MM.1S (cell line): ENCODE measurements around the gene MTG1.

Experiments used
- DNase-seq: peaks from one replicate; pipeline ENCODE4 v3.0.0-alpha.2; 2015
- H2AFZ ChIP-seq: fragments of 300-600 bp; sonication (generic); 2 replicates; pipeline ENCODE4 v1.6.0; 2016; ENCODE audit warnings: antibody characterized with exemption, low read length
- H3F3A ChIP-seq: fragments of 300-600 bp; sonication (generic); 2 replicates; pipeline ENCODE4 v1.6.1; 2016; ENCODE audit warnings: mild to moderate bottlenecking, antibody characterized with exemption, low read length, moderate library complexity, mixed read lengths; ENCODE audit not compliant: insufficient read depth
- H3K27ac ChIP-seq: fragments of 300-600 bp; sonication (generic); 2 replicates; pipeline ENCODE4 v1.5.1; 2016; ENCODE audit warnings: mild to moderate bottlenecking, low read length
- H3K27me3 ChIP-seq: fragments of 300-600 bp; sonication (generic); replicated peaks from 2 replicates; pipeline ENCODE4 v1.6.0; 2016; ENCODE audit warnings: low read length; ENCODE audit not compliant: insufficient read depth
- H3K36me3 ChIP-seq: fragments of 300-600 bp; sonication (generic); replicated peaks from 2 replicates; pipeline ENCODE4 v1.6.1; 2016; ENCODE audit warnings: mild to moderate bottlenecking, low read length, mixed read lengths; ENCODE audit not compliant: insufficient read depth
- H3K4me1 ChIP-seq: fragments of 300-600 bp; sonication (generic); 2 replicates; pipeline ENCODE4 v1.6.1; 2016; ENCODE audit warnings: low read length, mixed read lengths
- H3K4me2 ChIP-seq: fragments of 300-600 bp; sonication (generic); 2 replicates; pipeline ENCODE4 v1.6.0; 2016; ENCODE audit warnings: low read depth, low read length
- H3K4me3 ChIP-seq: fragments of 300-600 bp; sonication (generic); 2 replicates; pipeline ENCODE4 v1.5.1; 2016; ENCODE audit warnings: low read length, mixed read lengths
- H3K79me2 ChIP-seq: fragments of 300-600 bp; sonication (generic); 2 replicates; pipeline ENCODE4 v1.6.1; 2016; ENCODE audit warnings: mixed run types, low read length, mixed read lengths
- H3K9ac ChIP-seq: fragments of 300-600 bp; sonication (generic); 2 replicates; pipeline ENCODE4 v1.6.1; 2016; ENCODE audit warnings: low read length, mixed read lengths
- H3K9me2 ChIP-seq: fragments of 300-600 bp; sonication (generic); replicated peaks from 2 replicates; pipeline ENCODE4 v1.6.1; 2016; ENCODE audit warnings: mild to moderate bottlenecking, low read length, mixed read lengths; ENCODE audit not compliant: insufficient read depth
- H3K9me3 ChIP-seq: fragments of 300-600 bp; sonication (generic); replicated peaks from 2 replicates; pipeline ENCODE4 v1.6.1; 2016; ENCODE audit warnings: mild to moderate bottlenecking, low read length, mixed read lengths; ENCODE audit not compliant: insufficient read depth
- H4K20me1 ChIP-seq: fragments of 300-600 bp; sonication (generic); 2 replicates; pipeline ENCODE4 v1.6.1; 2016; ENCODE audit warnings: mild to moderate bottlenecking, low read length, moderate library complexity, mixed read lengths; ENCODE audit not compliant: insufficient read depth
- CTCF ChIP-seq: fragments of 300-600 bp; sonication (generic); IDR thresholded peaks from 2 replicates; pipeline ENCODE4 v1.5.1; 2016; ENCODE audit warnings: antibody characterized with exemption, low read length, mixed read lengths
- EZH2 ChIP-seq: fragments of 300-600 bp; sonication (generic); optimal IDR thresholded peaks from 2 replicates; pipeline ENCODE3; 2017; ENCODE audit warnings: low read depth, mild to moderate bottlenecking, antibody characterized with exemption, low read length, mixed read lengths
- EZH2phosphoT487 ChIP-seq: fragments of 300-600 bp; sonication (generic); IDR thresholded peaks from 2 replicates; pipeline ENCODE4 v1.6.1; 2018; ENCODE audit warnings: antibody characterized with exemption, low read length

The MTG1 gene

GRCh38 chr10:133415752-133416151 lies 21.8 kb downstream of the MTG1 start:
- Histone ChIP-seq H3K9me3 (no peaks in the 10 kb centered on the region), H3K9me2 (no peaks in the 10 kb centered on the region), H3K36me3 (peaks cover 11% of the 10 kb centered on the region; the same call in 1 of the 2 replicates), H3K9ac (no peak overlapping the region), H3K4me1 (no peaks in the 10 kb centered on the region), H3K27ac (no peak overlapping the region), H4K20me1 (no peaks in the 10 kb centered on the region), H2AFZ (no peak overlapping the region), H3K4me3 (no peak overlapping the region), H3K27me3 (no peaks in the 10 kb centered on the region), H3K79me2 (peaks cover 22% of the 10 kb centered on the region), H3K4me2 (no peak overlapping the region), H3F3A (no peaks in the 10 kb centered on the region)
- DNase-seq: no peak
- TF ChIP-seq EZH2phosphoT487 (no peak), EZH2 (no peak), CTCF (no peak)

GRCh38 chr10:133418289-133418993 lies 24.5 kb downstream of the MTG1 start:
- H4K20me1 ChIP-seq: no peaks in the 10 kb centered on the region
- TF ChIP-seq CTCF (no peak), EZH2 (no peak), EZH2phosphoT487 (no peak)
- no peak overlapping the region for H3K9ac ChIP-seq
- no peaks in the 10 kb centered on the region for H3K9me2 ChIP-seq
- DNase-seq: no peak
- H3K79me2 ChIP-seq: no peaks in the 10 kb centered on the region; the same call in 1 of the 2 replicates
- H3K4me3 ChIP-seq: no peak overlapping the region
- no peaks in the 10 kb centered on the region for H3K4me1 ChIP-seq
- H3K9me3 ChIP-seq: no peaks in the 10 kb centered on the region
- no peaks in the 10 kb centered on the region for H3F3A ChIP-seq
- no peaks in the 10 kb centered on the region for H3K36me3 ChIP-seq
- H3K4me2 ChIP-seq: no peak overlapping the region
- no peaks in the 10 kb centered on the region for H3K27me3 ChIP-seq
- H2AFZ ChIP-seq: no peak overlapping the region
- no peak overlapping the region for H3K27ac ChIP-seq

DNA sequence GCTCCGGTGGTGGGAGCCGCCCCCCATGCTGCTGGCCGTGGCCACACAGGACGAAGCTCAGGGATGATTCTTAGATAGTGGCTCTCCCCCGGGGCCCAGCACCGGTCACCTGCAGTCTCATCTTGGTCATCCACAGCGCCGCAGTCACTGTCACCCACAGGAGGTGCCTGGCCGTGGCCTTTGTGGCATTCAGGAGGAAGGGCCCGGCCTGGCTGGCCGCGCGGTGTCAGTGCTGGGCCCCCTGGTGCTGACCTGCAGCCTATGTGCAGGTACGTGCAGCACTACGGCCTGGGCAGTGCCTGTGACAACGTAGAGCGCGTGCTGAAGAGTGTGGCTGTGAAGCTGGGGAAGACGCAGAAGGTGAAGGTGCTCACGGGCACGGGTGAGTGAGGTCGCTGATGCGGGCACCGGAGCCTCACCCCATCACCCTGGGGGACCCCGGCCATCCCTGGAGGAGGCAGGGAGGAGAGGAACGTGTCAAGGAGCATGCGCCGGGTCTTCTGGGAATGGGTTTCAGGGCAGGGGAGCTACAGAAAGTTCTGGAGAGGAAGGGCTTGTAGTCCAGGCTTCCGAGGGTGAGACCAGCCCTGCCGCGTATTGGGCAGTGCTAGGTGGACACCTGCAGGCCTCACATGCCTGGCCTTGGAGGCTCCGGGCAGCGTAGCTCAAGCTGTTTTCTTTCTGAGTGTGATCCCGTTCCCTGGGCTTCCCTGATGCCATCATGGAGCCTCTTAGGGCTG lies 25.4 kb downstream of the MTG1 start:
- no peak overlapping the region for H3K9ac ChIP-seq
- no peaks in the 10 kb centered on the region for H3K4me1 ChIP-seq
- no peaks in the 10 kb centered on the region for H3F3A ChIP-seq
- H3K9me2 ChIP-seq: no peaks in the 10 kb centered on the region
- no peaks in the 10 kb centered on the region for H3K36me3 ChIP-seq
- no peak overlapping the region for H3K4me3 ChIP-seq
- no peaks in the 10 kb centered on the region for H4K20me1 ChIP-seq
- H3K79me2 ChIP-seq: no peaks in the 10 kb centered on the region; the same call in 1 of the 2 replicates
- TF ChIP-seq CTCF: no peak
- TF ChIP-seq EZH2phosphoT487: no peak
- no peak for TF ChIP-seq EZH2
- H2AFZ ChIP-seq: no peak overlapping the region
- H3K9me3 ChIP-seq: no peaks in the 10 kb centered on the region
- H3K4me2 ChIP-seq: no peak overlapping the region
- H3K27me3 ChIP-seq: no peaks in the 10 kb centered on the region
- no peak overlapping the region for H3K27ac ChIP-seq
- no peak for DNase-seq
